Gastrocnemius medialis (tissue), 4 donors: ENCODE measurements around the gene DCLK2.

Experiments
- CTCF ChIP-seq, 5 experiments: fragments of 450-650 bp in 3 of 5; fragments of 200-600 bp in 2 of 5; sonication (generic) in 2 of 5; IDR thresholded peaks in 4 of 5; conservative IDR thresholded peaks in 1 of 5; 1 replicate in 4 of 5; 2 replicates in 1 of 5; pipeline ENCODE4 v1.5.1; 2016 to 2019; ENCODE audit warnings: antibody characterized with exemption in 5 of 5, mild to moderate bottlenecking in 3 of 5, moderate library complexity in 3 of 5
- POLR2A ChIP-seq, 2 donors: fragments of 450-650 bp; IDR thresholded peaks; one replicate each; pipeline ENCODE4 v1.6.1; 2017; ENCODE audit warnings: antibody characterized with exemption in 2 of 2, mild to moderate bottlenecking in 2 of 2, moderate library complexity in 2 of 2

DNA sequence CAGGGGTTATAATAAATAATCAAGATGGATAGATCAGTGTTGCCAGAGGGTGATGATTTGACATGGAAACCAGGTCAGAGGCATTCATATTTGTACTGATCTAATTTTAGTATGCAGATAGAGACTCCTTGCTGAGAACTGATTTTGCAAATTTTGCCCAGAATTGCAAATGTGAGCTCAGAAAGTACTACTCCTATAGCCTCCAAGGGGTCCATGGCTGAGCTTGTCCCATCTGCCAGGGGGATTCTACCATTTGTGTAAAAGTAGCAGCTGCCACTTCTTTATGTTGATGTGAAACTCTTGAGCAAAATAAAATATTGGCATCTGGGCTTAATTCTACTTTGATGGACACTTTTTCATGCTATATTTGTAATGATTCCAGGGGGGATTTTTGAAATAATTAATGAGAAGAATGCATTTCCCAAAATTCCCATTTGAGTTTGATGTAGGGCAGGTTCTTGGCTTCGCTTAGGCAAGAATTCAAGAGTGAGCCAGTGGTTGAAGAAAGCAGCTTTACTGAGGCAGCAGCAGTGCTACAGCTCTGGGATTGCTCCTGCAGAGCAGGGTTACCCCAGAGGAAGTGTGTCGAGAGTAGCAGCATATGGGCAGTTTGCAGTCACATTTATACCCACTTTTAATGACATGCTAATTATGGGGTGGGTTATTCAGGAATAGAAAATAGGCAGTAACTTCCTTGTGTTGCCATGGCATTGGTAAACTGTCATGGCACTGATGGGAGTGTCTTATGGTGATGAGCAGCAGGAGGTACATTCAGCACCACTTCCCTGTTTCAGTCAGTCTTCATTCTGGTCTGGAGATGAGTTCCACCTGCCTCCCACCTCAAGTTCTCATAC lies 38.7 kb upstream of the DCLK2 start:
- TF ChIP-seq CTCF (IDR thresholded peaks at IDR 0.05 in 4 of 5, conservative IDR thresholded peaks at IDR 0.05 in 1 of 5) = no peak
- TF ChIP-seq POLR2A (IDR thresholded peaks at IDR 0.05) = no peak
